ENCODE measurements around the gene MAN1A1.

The MAN1A1 gene

DNA sequence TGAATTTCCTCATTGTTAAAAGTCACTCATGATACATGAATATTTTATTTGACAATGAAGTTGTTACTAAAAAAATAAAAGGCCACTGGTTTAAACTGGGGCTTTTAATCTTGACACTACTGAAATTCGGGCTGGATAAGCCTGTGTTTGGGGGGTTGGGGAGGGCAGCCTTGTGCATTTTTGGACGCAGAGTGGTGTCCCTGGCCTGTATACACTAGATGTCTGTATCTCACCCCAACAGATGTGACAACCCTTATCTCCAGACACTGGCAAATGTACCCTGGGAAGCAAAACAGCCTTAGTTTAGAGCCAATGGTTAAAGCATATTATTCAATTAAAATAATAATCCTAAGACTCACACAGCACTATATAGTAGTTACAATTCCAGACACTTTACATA, 24.8 kb downstream of the MAN1A1 start:
- no peak for DNase-seq

DNA sequence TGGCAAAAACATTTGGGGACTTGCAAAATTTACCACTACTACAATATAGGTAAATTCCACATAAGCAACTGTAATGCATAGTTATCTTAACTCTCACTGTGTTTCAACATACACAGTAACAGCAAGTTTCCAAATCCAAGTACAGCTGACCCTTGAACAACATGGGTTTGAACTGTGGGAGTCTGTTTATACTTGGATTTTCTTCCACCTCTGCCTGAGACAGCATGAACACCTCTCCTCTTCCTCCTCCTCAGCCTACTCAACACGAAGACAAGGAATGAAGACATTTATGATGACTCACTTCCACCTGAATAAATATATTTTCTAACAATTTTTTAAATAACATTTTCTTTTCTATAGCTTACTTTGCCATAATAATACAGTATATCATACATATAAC, 25.6 kb downstream of the MAN1A1 start:
- DNase-seq, result no peak

DNA sequence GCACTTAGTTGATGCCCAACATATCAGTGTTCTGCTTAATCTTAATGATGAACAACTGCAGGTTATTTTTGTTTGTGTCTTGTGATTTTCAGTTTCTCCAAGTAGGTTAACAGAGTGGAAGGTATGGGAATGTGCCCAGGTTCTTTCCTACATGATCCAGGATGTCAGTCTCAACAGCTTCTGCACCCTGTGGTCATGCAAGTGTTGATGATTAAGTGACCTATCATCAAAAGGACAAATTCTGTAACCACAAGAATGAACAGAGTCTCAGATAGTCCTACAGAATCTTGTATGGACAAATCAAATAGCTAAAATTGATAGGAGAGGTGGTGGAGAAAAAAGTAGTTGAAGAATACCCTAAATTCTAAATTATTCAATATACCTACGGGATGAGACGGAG, 26.1 kb downstream of the MAN1A1 start:
- no peak for DNase-seq

DNA sequence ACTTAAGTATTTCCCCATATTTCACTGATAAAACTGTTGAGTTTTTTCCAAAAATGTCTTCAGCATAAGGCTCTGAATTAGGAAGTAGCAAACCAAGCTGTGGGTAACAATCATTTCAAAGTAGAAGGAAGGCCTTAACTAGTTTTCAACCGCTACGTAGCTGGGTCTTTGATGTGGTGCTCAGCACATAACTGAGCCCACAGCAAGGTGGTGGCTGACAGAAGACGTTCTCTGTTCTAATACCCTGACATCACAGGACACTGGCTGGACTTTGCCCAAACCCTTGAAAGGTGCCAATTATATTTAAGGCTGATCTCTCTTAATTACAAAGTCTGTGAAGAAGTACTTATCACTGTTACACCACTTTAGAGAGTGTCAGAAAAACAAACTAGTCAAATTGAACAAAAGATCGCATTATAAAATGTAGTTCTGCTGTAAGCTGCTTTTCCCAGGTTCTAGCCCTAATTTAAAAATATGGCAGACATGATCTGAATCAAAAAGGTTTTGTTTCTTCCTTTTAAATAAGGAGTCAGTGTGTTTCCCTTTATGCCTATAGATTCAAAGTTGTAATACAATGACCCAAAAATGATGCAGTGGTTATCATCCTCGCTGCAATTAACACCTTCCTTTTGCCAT, 26.7 kb downstream of the MAN1A1 start:
- no peak for DNase-seq

DNA sequence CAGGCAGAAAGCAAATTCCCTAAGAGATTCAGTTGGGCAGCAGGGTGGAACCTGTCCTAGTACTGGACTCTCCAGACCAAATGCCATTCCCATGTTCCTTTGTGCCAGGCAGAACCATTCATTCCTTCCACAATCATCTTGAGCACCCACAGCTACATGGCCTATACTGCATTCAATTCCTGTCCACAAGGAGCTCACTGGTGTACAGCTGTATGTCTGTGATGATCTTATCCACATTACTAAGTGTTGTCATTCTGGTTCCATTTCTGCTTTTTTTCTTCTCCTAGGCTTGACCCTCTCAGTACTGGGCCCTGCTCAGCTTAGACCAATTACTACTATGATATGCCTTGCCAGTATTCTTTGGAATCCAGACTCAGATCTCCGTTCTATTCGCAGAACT, 27.5 kb downstream of the MAN1A1 start:
- no peak for DNase-seq

DNA sequence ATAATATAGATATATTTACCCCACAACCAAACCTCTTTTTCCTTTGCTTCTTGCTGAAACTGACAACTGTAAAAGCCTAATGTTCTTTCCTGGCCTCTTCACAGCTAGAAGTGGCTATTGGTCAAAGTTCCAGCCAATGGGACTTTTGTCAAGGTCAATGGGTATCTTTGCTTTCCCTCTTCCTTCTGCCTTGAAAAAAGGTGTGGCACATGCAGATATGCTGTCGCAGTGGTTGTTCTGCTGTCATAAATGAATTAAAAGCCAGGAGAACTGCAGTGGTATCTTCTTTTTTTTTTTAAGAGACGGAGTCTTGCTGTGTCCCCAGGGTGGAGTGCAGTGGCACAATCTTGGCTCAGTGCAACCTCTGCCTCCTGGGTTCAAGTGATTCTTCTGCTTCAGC, 29.9 kb downstream of the MAN1A1 start:
- no peak for DNase-seq

DNA sequence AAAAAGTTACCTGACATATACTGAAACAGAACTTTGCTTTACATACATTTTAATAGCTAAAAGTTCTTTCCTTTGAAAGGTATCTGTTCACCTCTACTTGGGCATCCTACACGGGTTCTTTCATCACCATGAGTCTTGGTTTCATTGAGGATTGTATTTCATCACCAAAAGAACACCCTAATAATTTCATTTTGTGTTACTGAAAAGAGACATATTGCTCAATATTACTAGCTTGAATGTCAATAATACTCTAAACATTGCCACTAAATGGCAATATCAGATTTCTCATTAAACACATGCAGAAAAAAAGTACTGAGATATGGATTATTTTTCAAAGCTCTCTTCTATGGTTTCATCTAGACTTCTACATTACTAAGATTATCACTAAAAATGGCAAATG, 30.8 kb downstream of the MAN1A1 start:
- no peak for DNase-seq

DNA sequence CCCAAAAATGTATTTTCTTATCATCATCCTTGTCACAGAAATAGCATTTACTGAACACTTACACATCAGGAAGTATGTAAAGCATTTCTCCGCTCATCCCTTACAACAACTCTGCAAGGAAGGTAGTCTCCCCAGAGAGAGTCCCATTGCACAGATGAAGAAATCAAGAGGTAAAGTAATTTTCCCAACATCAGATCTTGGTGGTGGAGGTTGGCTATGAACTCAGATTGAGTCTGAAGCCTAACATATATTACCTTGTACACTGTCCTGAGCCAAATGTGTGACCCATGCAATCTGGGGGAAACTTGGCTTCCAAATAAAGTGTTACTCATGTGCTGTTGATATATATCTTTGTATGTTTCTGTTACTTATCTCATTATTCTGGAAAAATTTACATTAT, 31.4 kb downstream of the MAN1A1 start:
- DNase-seq, result no peak

DNA sequence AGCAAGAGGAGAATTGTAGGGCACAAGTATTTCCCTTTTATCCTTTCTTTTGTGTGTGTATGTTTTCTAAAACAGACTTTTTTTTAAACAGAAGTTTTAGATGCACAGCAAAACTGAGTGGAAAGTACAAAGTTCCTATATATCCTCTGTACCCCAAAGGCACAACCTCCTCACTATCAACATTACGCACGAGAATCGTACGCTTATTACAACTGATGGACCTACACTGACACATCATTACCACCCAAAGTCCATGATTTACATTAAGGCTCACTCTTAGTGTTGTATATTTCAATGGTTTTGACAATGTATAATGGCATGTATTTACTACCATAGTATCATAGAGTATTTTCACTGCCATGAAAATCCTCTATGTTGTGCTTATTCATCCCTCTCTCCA, 32.6 kb downstream of the MAN1A1 start:
- DNase-seq, result no peak

DNA sequence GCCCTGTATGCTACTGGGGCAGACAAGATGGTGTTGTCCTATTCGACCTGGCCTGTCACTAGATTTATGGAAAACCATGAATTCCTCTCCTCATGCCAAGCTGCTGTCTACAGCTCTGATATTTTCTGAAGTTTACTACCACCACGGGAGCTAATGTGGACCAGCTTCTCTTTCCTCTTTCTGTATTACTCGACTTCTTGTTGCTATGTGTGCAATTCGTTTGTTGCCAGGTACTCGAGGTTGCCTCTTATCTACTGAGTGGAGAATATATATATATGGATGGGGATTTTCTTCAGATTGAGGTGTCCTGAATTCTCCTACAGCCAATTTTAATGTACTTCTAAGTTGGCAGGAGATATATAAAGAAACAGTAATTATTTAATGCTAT, 34.7 kb downstream of the MAN1A1 start:
- DNase-seq, result no peak

DNA sequence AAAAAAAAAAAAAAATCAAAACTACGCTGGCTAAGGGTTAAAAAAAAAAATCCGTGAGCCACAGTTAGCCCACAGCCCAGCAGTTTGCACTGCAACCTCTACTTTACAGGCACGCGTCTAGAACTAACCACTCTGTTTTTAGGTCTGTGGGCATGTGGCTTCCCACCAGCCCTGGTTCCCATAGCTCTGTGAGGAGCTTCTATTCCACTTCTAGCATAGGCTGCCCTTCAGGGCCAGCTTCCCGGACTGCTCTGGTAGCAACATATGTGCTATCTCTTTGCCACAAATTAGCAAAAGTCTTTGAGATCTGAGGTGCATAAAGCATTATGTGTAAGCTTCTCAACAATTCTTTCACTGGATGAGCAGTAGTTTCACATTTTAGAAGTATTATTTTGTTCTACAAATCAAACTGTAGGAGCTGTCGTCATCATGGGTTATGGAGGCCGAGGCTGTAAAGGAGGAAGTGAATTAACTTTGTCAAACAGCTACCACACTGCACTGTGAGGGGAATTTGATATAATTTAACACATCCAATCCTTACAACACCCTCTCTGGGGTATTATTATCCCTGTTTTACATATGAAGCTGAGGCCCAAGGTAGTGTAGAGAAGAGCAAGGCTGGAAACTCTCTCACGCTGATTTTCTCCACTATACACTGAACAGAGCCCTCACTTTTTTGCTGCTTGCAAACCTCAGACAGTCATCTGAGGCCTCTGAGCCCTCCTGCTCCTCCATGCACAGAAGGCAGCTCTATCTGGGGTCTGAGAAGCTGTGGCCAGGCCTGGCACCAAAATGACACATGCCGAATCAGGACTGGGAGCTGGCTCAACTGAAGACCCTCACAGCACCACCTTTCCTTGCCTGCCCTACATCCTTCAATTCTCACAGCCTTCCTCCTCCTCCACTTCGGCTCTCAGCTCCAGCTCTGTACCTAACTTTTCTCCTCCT, 35.4 kb downstream of the MAN1A1 start:
- DNase-seq, result no peak

DNA sequence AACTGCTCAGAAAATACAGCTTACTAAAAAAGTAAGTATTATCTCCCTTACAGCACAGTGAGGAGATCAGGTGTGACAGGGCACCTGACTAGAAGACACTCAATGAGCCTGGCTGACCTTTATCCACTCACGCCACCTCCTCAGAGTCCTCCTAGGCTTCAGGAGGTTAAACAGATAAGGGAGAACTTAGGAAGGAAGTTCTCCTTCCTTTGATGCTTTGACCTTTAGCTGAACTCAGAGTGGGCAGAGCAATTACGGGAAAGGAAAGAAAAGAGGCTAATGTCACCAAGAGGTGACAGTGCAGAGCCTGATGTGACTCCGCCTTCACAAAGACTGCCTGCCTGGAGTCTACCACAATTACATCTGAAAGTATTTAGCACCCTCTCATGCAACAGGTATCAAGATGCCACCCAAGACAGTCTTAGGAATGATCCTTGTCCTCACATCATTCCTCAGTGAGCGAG, 36.7 kb downstream of the MAN1A1 start:
- DNase-seq, result no peak

DNA sequence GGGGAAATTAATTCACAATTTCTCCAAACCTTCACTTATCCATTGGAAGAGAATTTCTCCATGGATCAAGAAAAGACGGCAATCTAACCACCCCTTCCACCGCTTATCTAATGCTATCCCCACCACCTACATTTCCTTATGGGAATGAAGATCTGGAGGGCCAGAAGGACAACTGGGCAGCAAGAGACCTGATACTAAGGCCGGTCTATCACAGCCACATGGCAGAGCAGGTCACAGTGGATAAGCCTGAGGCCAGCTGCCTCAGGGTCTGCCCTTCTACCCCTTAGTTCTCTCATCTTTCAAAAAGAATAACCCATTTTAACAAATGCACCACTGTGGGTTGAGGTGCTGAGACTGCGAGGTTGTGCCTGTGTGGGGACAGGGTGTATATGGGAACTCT, 37.1 kb downstream of the MAN1A1 start:
- no peak for DNase-seq

DNA sequence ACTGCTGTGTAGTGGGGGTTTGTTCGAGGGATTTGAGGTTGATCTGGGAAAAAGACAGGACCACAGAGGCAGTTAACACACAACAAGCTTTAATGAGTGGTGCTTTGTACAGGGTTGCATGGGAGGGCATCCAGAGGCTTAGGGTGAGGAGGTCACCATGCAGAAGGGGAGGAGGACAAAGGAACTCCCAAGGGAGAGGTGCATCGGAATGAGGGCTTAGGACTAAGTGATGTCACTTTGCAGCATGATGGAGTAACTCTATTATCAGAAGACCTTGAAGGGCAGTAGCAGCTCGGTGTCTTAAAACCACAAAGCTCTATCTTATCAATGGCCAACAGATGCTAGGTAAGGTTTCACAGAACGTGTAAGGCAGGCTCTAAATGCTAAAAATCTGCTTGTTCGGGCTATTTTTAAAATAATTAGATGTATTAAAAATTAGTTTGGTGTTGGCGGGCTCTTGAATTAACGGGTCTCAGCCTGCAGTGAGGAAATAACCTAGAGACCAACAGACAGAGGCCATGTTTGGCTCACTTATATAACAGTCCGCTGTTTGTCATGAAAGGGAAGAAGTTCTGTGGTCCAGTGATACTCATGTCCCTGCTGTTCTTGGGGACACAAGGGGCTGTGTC, 37.9 kb downstream of the MAN1A1 start:
- no peak for DNase-seq

DNA sequence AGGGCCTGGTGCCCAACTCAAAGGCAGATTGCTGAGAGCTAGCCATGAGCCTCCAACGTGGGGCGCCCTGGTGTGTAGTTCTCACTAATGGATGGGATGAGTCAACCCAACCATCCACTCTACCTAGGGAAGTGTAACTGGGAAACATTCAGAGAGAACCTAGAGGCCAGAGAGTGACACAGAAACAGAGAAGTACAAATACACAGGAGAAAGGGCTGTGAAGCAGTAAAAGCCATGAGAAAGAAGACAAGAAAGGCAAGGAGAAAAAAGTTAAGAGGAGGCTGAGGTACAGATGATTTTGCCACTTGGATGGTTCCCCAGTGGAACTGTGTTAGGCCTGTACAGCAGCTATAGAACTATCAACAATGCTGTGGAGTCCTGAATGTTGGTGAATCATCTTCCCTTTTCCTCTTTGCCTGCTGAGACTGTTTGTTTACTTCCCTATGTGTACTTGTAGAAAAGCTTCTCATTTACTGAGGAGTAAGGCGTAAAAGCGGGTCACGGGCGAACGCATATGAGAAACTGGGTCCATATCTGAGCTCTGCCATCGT, 39.0 kb downstream of the MAN1A1 start:
- DNase-seq, result no peak

DNA sequence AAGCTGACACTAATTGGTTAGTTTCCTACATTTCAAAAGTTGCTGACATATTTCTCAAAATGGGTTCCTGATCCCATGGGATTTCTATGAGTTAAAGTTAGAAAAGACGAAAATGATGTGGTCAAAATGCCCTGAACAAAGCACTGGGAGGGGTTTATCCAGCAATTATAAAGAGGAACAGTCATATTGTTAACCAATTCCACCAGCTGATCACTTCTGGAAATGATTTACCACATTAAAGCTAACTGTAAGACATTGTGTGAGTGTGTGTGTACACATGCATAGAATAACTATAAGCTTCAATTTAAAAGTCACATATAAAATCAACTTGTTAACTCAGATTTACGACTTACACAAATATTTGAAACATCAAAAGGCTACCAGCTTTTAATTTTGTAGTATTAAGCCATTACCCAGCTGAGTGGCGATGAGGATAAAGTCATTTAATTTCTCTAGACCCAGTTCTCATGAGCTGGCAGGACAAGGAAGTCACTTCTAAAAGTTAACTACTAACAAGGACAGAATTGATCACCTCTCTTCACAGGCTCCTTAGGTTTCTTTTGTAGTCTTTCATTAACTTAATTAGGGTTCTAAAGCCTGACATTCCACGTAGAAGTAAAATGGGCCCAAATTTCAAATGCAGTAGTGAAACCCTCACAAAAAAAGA, 40.4 kb downstream of the MAN1A1 start:
- no peak for DNase-seq

DNA sequence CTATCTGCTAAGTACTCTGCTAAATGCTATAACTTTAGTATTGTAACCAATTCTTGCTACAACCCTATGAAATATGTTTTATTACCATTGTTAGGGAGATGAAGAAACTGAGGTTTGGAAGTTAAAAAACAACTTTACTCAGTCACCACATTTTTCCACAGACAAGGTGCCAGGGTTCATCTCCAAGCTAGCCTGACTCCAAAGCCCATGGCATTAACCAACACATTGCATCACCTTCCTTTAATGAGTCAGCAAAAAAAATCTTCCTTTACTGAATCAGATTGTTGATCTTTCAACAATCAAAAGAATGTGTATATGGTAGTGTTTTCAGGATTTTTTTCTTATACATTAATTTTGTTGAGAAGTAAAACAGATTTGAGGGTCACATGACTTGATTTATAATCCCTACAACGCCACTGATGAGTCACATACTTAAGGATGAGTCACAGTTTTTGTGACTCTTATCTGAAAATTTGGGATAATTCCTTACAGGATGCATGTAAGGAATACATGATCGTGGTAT, 41.5 kb downstream of the MAN1A1 start:
- DNase-seq, result no peak

DNA sequence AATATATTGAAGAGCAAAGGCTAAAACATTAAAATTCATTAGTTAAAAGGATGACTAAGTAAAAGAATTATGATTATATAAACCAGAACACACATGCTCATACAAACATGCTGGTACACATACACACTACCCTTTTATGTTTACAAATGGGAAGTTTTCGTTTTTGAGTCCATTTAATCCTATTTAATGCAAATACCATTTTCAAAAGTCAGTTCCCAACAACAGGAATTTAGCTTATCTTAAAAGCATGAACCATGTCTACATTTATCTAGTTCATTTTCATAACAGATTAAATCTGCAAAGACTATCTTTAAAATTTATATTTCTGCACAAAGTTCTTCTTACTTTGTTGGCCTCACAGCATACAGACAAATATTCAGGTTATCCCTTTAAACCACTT, 42.5 kb downstream of the MAN1A1 start:
- no peak for DNase-seq

DNA sequence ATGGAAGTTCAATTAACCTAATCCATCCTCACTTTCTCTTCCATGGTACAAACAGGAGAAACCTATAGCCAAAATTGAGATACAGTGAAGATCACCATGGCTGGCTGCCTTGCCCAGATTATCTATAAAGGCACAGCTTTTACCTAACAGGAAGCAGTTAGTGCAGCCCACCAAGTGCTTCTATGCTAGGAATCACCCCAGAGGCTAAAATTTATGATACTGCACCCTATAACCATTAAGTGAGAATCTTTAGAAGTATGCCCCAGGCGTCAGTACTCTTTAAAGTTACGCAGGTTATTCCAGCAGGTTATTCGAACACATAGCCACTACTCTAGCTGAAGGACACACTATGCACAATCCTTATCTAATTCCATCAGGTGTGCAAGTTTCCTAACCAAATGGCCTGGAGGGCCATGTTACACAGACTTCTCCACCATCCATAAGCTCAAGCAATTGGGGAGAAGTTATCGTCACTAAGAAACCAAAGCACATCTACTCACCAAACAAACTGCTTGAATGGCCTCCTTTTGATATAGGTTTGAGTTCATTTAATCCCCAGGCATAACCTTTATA, 43.1 kb downstream of the MAN1A1 start:
- no peak for DNase-seq

DNA sequence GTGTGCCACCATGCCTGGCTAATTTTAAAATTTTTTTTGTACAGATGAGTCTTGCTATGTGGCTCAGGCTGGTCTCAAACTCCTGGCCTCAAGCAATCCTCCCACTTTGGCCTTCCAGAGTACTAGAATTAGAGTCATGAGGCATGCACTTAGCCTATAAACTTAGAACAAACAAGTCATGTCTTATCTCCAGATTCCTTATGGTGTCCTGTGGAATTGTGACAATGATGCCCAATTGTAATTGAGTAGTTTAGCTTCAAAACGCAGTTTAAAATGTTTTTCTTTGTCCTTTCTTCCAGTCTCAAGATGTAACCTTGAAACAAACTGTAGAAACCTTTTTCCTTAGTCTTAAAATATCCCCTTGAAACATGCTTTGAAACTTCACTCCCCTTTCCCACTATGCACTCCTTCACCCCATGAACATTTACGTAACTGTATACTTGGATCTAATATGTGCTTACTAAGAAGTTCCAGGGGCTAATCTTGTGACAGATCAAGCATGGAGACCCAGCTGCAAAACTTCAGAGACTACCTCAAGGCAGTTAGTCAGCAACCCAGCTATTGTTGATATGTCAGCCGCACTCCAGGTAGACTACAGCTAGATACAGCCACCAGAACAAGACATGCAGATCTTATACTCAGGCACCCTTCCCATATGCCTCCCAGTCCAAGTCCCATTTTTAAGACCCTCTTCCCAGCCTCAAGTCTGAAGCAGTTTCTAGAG, 46.2 kb downstream of the MAN1A1 start:
- DNase-seq, result no peak

DNA sequence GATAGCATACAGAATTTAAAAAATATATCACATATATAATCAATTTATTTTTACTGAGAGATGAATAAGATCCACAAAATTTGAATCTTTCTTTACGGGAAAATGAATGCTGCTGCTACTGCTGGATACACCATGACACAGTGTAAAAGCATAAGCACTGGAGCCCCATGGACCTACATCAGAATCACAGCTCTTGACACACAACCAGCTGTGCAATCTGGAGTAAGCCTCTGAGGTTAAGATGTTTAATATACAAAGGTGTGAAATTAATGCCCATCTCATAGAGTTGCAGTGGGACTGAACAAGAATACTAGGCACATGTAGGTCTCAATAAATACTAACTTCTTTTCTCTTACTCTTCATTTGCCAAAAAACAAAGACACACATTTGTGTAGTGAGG, 48.1 kb downstream of the MAN1A1 start:
- DNase-seq, result no peak

DNA sequence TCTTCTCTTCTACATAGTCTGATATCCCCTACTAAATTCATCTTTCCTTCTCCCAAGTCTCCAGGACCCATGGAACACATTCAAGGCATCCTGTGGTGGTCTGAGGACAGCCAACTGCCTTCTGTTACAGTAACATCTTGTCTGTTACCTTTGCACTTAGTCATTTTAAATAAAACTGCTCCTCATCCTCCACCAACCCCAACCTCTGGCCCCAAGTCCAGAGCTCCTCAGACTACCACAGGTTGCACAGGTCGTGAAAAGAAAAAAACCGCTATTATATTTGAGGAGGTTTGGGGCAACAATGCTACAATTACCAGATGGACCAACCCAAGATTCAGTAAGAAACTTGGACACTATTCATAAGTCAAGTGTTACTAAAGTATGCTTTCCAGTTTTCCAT, 49.9 kb downstream of the MAN1A1 start:
- DNase-seq, result no peak

Data from stimulated activated naive CD4-positive, alpha-beta T cell treated with Interleukin-2 at 50 U/mL for 16 hours (primary cell).